HAP-1 (cell line): ENCODE results near the gene CSNK2A1.
"Not testable (repeated sequence)": the region's sequence is repeated elsewhere in the genome, so short reads cannot be mapped to it uniquely, and the experiment has no call there.

Experiments
- DNase-seq, 2 experiments: peaks; one replicate each; pipeline ENCODE4 v3.0.0-alpha.2; 2016 to 2020; ENCODE audit warnings: low spot score in 2 of 2
- H3K27me3 ChIP-seq: fragments of 250-450 bp; sonication (Bioruptor Pico); 2 replicates; pipeline ENCODE4 v1.5.1; 2020; ENCODE audit warnings: low read depth, mild to moderate bottlenecking, moderate library complexity
- H3K36me3 ChIP-seq: fragments of 250-450 bp; sonication (Bioruptor Pico); replicated peaks from 2 replicates; pipeline ENCODE4 v1.5.1; 2020; ENCODE audit warnings: mild to moderate bottlenecking
- H3K4me1 ChIP-seq: fragments of 250-450 bp; sonication (Bioruptor Pico); 2 replicates; pipeline ENCODE4 v1.5.1; 2020; ENCODE audit warnings: mild to moderate bottlenecking
- H3K4me3 ChIP-seq: fragments of 250-450 bp; sonication (Bioruptor Pico); 2 replicates; pipeline ENCODE4 v1.5.1; 2020; ENCODE audit warnings: mild to moderate bottlenecking, moderate library complexity
- H3K9me3 ChIP-seq: fragments of 250-450 bp; sonication (Bioruptor Pico); 2 replicates; pipeline ENCODE4 v1.5.1; 2020; ENCODE audit warnings: mild to moderate bottlenecking, moderate library complexity
- in situ Hi-C: fragments of 300-500 bp; cut with MboI; formaldehyde crosslinking; loops from 3 replicates; pipeline ENCODE4 v1.14.3; 2020; ENCODE audit warnings: low sequenced_read_pairs, inconsistent platforms, mixed read lengths

Gene CSNK2A1

GRCh38 chr20:479487-479886 is 64.1 kb downstream of the CSNK2A1 start:
- H3K27me3 ChIP-seq, result no peaks in the 10 kb centered on the region
- no peak for DNase-seq
- peaks cover 48% of the 10 kb centered on the region for H3K36me3 ChIP-seq
- in situ Hi-C loops, result no loop called here
- H3K4me3 ChIP-seq, result no peak overlapping the region
- no peaks in the 10 kb centered on the region for H3K9me3 ChIP-seq
- no peaks in the 10 kb centered on the region for H3K4me1 ChIP-seq

- no peaks in the 10 kb centered on the region for H3K9me3 ChIP-seq
- no peak overlapping the region for H3K4me3 ChIP-seq
- H3K36me3 ChIP-seq, result peaks cover 43% of the 10 kb centered on the region
- no peaks in the 10 kb centered on the region for H3K4me1 ChIP-seq
- DNase-seq, result peak; percentile 56 to 75
- no peaks in the 10 kb centered on the region for H3K27me3 ChIP-seq
- in situ Hi-C loops, result no loop called here
Measured at GRCh38 chr20:478949-479429, 64.6 kb downstream of the CSNK2A1 start.

- in situ Hi-C loops, result no loop called here
- no peak for DNase-seq
- H3K36me3 ChIP-seq, result peaks cover 38% of the 10 kb centered on the region
Measured at GRCh38 chr20:478010-478948, 65.3 kb downstream of the CSNK2A1 start.

GRCh38 chr20:476561-477249 is 66.9 kb downstream of the CSNK2A1 start:
- H3K4me1 ChIP-seq, H3K9me3 ChIP-seq, H3K27me3 ChIP-seq, in situ Hi-C loops, H3K4me3 ChIP-seq, DNase-seq: not testable (repeated sequence)
- H3K36me3 ChIP-seq, result peaks cover 22% of the 10 kb centered on the region

More at GRCh38 chr20:478010-478948, 65.3 kb downstream of the CSNK2A1 start:
- Histone ChIP-seq H3K27me3 (no peaks in the 10 kb centered on the region), H3K4me1 (no peaks in the 10 kb centered on the region), H3K9me3 (no peaks in the 10 kb centered on the region), H3K4me3 (no peak overlapping the region)

GRCh38 chr20:475463-476357 is 67.9 kb downstream of the CSNK2A1 start:
- Histone ChIP-seq H3K4me1 (no peaks in the 10 kb centered on the region), H3K9me3 (no peaks in the 10 kb centered on the region), H3K36me3 (peaks cover 20% of the 10 kb centered on the region), H3K27me3 (no peaks in the 10 kb centered on the region), H3K4me3 (no peak overlapping the region)
- in situ Hi-C loops, result no loop called here
- no peak for DNase-seq

- Histone ChIP-seq H3K9me3 (no peaks in the 10 kb centered on the region), H3K36me3 (peaks cover 16% of the 10 kb centered on the region), H3K4me1 (no peaks in the 10 kb centered on the region), H3K4me3 (no peak overlapping the region), H3K27me3 (no peaks in the 10 kb centered on the region)
- no peak for DNase-seq
- in situ Hi-C loops, result loop anchor here (5.0 kb wide), 1 partner anchor 122 kb away; no protein-coding TSS in a partner anchor
Measured at GRCh38 chr20:474581-474980, 69.0 kb downstream of the CSNK2A1 start.

- in situ Hi-C loops, result loop anchor here (5.0 kb wide), 1 partner anchor 121 kb away; no protein-coding TSS in a partner anchor
- no peak for DNase-seq
Measured at GRCh38 chr20:472889-473292, 70.7 kb downstream of the CSNK2A1 start.

GRCh38 chr20:472137-472846 is 71.3 kb downstream of the CSNK2A1 start:
- in situ Hi-C loops, result loop anchor here (5.0 kb wide), 1 partner anchor 120 kb away; no protein-coding TSS in a partner anchor
- Histone ChIP-seq H3K27me3 (no peaks in the 10 kb centered on the region), H3K4me1 (no peaks in the 10 kb centered on the region), H3K36me3 (peaks cover 4% of the 10 kb centered on the region), H3K9me3 (no peaks in the 10 kb centered on the region), H3K4me3 (no peak overlapping the region)
- no peak for DNase-seq

More at GRCh38 chr20:472889-473292, 70.7 kb downstream of the CSNK2A1 start:
- Histone ChIP-seq H3K4me1 (no peaks in the 10 kb centered on the region), H3K27me3 (no peaks in the 10 kb centered on the region), H3K9me3 (no peaks in the 10 kb centered on the region), H3K36me3 (peaks cover 10% of the 10 kb centered on the region), H3K4me3 (no peak overlapping the region)

- no peak overlapping the region for H3K4me3 ChIP-seq
- no peaks in the 10 kb centered on the region for H3K4me1 ChIP-seq
- H3K27me3 ChIP-seq, result no peaks in the 10 kb centered on the region
- H3K36me3 ChIP-seq, result no peaks in the 10 kb centered on the region
- in situ Hi-C loops, result loop anchor here (5.0 kb wide), 1 partner anchor 118 kb away; no protein-coding TSS in a partner anchor
- H3K9me3 ChIP-seq, result no peaks in the 10 kb centered on the region
- no peak for DNase-seq
Measured at GRCh38 chr20:469746-470490, 73.7 kb downstream of the CSNK2A1 start.

- in situ Hi-C loops, result no loop called here
- Histone ChIP-seq H3K4me1 (peaks cover 2% of the 10 kb centered on the region), H3K36me3 (no peaks in the 10 kb centered on the region), H3K9me3 (no peaks in the 10 kb centered on the region), H3K27me3 (no peaks in the 10 kb centered on the region), H3K4me3 (no peak overlapping the region)
- DNase-seq, result no peak
Measured at GRCh38 chr20:467755-468154, 75.8 kb downstream of the CSNK2A1 start.

- Histone ChIP-seq H3K9me3 (no peaks in the 10 kb centered on the region), H3K4me3 (peak within 1 kb of the TSS; percentile 86), H3K36me3 (peaks cover 4% of the 10 kb centered on the region; the same call in 1 of the 2 replicates), H3K27me3 (no peaks in the 10 kb centered on the region), H3K4me1 (peaks cover 22% of the 10 kb centered on the region)
- DNase-seq, result peak; percentile 87 to 89
- in situ Hi-C loops, result no loop called here
Measured at GRCh38 chr20:462199-462991, 81.2 kb downstream of the CSNK2A1 start, which contains the start of gene TBC1D20. Gene TBC1D20, minus strand, starts transcription at chr20:462533. Its CDS starts 128 bp downstream, at chr20:462405.
